HG02610 (cell line): ENCODE results near the gene UBASH3A.
"Not testable (repeated sequence)": the region's sequence is repeated elsewhere in the genome, so short reads cannot be mapped to it uniquely, and the experiment has no call there.

ENCODE experiments used
- ATAC-seq: cut with Tn5 transposase; IDR thresholded peaks from one replicate; pipeline ENCODE4 v1.9.1; 2021; ENCODE audit warnings: mild to moderate bottlenecking, moderate library complexity; ENCODE audit not compliant: unreplicated experiment

The UBASH3A gene

GRCh38 chr21:42406866-42407265 is 3.2 kb downstream of the UBASH3A start:
- no peak for ATAC-seq

- ATAC-seq = no peak
Measured at GRCh38 chr21:42407476-42407875, 3.8 kb downstream of the UBASH3A start.

GRCh38 chr21:42408718-42409117 is 5.0 kb downstream of the UBASH3A start:
- not testable (repeated sequence) for ATAC-seq

- no peak for ATAC-seq
Measured at GRCh38 chr21:42409366-42409765, 5.7 kb downstream of the UBASH3A start.

GRCh38 chr21:42411197-42411869 is 7.6 kb downstream of the UBASH3A start:
- no peak for ATAC-seq

GRCh38 chr21:42411891-42412635 is 8.4 kb downstream of the UBASH3A start:
- no peak for ATAC-seq

GRCh38 chr21:42412636-42412933 is 8.9 kb downstream of the UBASH3A start:
- ATAC-seq = no peak

- ATAC-seq = no peak
Measured at GRCh38 chr21:42413093-42413492, 9.4 kb downstream of the UBASH3A start.

GRCh38 chr21:42413500-42413899 is 9.8 kb downstream of the UBASH3A start:
- no peak for ATAC-seq

GRCh38 chr21:42414066-42414465 is 10.4 kb downstream of the UBASH3A start:
- ATAC-seq = no peak

GRCh38 chr21:42414553-42414927 is 10.8 kb downstream of the UBASH3A start:
- ATAC-seq = no peak

GRCh38 chr21:42414928-42415769 is 11.4 kb downstream of the UBASH3A start:
- peak; percentile 61 for ATAC-seq

- no peak for ATAC-seq
Measured at GRCh38 chr21:42417533-42417932, 13.8 kb downstream of the UBASH3A start.

GRCh38 chr21:42418886-42419285 is 15.2 kb downstream of the UBASH3A start:
- ATAC-seq = no peak

- no peak for ATAC-seq
Measured at GRCh38 chr21:42419845-42420244, 16.1 kb downstream of the UBASH3A start.

- ATAC-seq = no peak
Measured at GRCh38 chr21:42421018-42421793, 17.5 kb downstream of the UBASH3A start.

GRCh38 chr21:42423197-42423675 is 19.5 kb downstream of the UBASH3A start:
- peak; percentile 62 for ATAC-seq

GRCh38 chr21:42423685-42424084 is 20.0 kb downstream of the UBASH3A start:
- no peak for ATAC-seq

- peak; percentile 25 for ATAC-seq
Measured at GRCh38 chr21:42424914-42425541, 21.3 kb downstream of the UBASH3A start.

- peak; percentile 37 for ATAC-seq
Measured at GRCh38 chr21:42425591-42425990, 21.9 kb downstream of the UBASH3A start.
